ENCODE results near the gene NHLRC1. TPM values are rescaled to one million over a fixed set of nuclear protein-coding genes. Genes with fewer than 3 reads are reported as not detected.

Gene NHLRC1
- total and polyA plus RNA-seq, 2 of the 13 experiments (the other 11 are each of a cell fraction or from before 2014, with no cell fraction given): 0.04 to 0.11 TPM

DNA sequence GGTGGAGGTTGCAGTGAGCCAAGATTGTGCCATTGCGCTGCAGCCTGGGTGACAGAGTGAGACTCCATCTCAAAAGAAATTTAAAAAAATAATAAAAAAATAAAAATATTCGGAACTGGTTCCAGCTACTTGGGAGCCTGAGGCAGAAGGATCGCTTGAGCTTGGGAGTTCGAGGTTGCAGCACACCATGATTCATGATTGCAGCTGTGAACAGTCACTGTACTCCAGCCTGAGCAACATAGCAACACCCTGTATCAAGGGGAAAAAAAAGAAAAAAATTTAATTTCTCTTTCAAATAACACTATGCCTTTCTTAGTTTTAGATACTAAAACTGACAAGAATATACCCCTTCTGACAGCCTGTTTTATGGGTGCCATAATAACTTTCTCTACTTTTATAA lies 43.3 kb upstream of the NHLRC1 start (continued):
- TF ChIP-seq, protein P1, sequence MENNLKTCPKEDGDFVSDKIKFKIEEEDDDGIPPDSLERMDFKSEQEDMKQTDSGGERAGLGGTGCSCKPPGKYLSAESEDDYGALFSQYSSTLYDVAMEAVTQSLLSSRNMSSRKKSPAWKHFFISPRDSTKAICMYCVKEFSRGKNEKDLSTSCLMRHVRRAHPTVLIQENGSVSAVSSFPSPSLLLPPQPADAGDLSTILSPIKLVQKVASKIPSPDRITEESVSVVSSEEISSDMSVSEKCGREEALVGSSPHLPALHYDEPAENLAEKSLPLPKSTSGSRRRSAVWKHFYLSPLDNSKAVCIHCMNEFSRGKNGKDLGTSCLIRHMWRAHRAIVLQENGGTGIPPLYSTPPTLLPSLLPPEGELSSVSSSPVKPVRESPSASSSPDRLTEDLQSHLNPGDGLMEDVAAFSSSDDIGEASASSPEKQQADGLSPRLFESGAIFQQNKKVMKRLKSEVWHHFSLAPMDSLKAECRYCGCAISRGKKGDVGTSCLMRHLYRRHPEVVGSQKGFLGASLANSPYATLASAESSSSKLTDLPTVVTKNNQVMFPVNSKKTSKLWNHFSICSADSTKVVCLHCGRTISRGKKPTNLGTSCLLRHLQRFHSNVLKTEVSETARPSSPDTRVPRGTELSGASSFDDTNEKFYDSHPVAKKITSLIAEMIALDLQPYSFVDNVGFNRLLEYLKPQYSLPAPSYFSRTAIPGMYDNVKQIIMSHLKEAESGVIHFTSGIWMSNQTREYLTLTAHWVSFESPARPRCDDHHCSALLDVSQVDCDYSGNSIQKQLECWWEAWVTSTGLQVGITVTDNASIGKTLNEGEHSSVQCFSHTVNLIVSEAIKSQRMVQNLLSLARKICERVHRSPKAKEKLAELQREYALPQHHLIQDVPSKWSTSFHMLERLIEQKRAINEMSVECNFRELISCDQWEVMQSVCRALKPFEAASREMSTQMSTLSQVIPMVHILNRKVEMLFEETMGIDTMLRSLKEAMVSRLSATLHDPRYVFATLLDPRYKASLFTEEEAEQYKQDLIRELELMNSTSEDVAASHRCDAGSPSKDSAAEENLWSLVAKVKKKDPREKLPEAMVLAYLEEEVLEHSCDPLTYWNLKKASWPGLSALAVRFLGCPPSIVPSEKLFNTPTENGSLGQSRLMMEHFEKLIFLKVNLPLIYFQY (CRISPR knock-in tag; IDR thresholded peaks at IDR 0.05; ENCODE audit: borderline replicate concordance): no peak
- TF ChIP-seq TARDBP (CRISPR knock-in tag; IDR thresholded peaks at IDR 0.05): no peak
- TF ChIP-seq, protein P2, sequence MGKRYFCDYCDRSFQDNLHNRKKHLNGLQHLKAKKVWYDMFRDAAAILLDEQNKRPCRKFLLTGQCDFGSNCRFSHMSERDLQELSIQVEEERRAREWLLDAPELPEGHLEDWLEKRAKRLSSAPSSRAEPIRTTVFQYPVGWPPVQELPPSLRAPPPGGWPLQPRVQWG (CRISPR knock-in tag; IDR thresholded peaks at IDR 0.05; ENCODE audit: borderline replicate concordance, low read depth): no peak
- TF ChIP-seq EHMT2 (IDR thresholded peaks at IDR 0.05; ENCODE audit: borderline replicate concordance, low read depth, low read length): no peak
- TF ChIP-seq, protein P3, sequence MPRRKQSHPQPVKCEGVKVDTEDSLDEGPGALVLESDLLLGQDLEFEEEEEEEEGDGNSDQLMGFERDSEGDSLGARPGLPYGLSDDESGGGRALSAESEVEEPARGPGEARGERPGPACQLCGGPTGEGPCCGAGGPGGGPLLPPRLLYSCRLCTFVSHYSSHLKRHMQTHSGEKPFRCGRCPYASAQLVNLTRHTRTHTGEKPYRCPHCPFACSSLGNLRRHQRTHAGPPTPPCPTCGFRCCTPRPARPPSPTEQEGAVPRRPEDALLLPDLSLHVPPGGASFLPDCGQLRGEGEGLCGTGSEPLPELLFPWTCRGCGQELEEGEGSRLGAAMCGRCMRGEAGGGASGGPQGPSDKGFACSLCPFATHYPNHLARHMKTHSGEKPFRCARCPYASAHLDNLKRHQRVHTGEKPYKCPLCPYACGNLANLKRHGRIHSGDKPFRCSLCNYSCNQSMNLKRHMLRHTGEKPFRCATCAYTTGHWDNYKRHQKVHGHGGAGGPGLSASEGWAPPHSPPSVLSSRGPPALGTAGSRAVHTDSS (CRISPR knock-in tag; conservative IDR thresholded peaks at IDR 0.05): no peak
- no peak for TF ChIP-seq ZNF781 (CRISPR knock-in tag; IDR thresholded peaks at IDR 0.05; ENCODE audit: borderline replicate concordance, not compliant biosample characterization)

DNA sequence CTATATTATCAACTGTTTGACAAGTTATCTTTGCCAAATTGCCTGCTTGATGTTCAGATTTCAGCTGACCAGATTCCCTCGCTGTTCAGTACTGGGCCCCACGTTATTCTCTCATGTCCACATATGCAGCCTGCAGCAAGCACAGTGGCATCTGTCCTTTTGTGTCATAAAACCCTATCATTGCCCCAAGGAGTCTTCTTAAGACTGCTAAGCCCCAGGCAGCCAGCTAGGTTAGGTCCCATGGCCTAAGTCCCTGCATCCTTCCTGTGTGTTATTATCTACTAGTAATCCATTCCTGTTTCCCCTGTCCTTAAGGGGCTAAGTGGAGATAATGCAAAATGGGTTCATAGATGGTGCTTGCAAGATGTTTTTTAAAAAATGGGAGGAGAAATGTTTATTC lies 39.9 kb upstream of the NHLRC1 start:
- BruUV-seq (replicated peaks): no TSS peak
- Histone ChIP-seq H3K9ac (ENCODE audit: insufficient read depth, low read depth, low read length) (no peak overlapping the region), H3K4me1 (ENCODE audit: insufficient read depth, low read length) (no peaks in the 10 kb centered on the region), H3K9me3 (ENCODE audit: low read length) (no peaks in the 10 kb centered on the region), H2AFZ (ENCODE audit: low read length) (no peak overlapping the region), H3K36me3 (replicated peaks in 1 of 2; ENCODE audit: control insufficient read depth in 1 of 2, insufficient read depth in 2 of 2, low read length in 2 of 2) (peaks cover 3 to 19% of the 10 kb centered on the region in 2 experiments; a peak in 4 of 5 replicates), H3K79me2 (ENCODE audit: insufficient read depth, low read length) (no peaks in the 10 kb centered on the region), H3K27me3 (ENCODE audit: control insufficient read depth in 1 of 2, insufficient read depth in 2 of 2, low read length in 2 of 2) (no peaks in the 10 kb centered on the region), H3K4me3 (replicated peaks in 1 of 3; ENCODE audit: insufficient read depth in 1 of 3, low read depth in 2 of 3, low read length in 3 of 3) (no peak overlapping the region), H4K20me1 (ENCODE audit: insufficient read depth, low read length) (no peaks in the 10 kb centered on the region), H3K27ac (ENCODE audit: extremely low read length, insufficient read depth, low read length) (no peak overlapping the region), H3K4me2 (ENCODE audit: low read depth, low read length) (no peak overlapping the region)
- WGBS (ENCODE audit: low lambda C conversion rate): 100% methylated on average over 2 of the region's 2 CpGs
- in situ Hi-C loops (cut with HindIII; ENCODE audit: extremely low pct_ligation_motif_present, low pct_unique_long_range_greater_than_20kb): no loop called here
- POLR2A ChIA-PET: no interaction called here
- no peak for ATAC-seq
- no peak for FAIRE-seq
- CTCF ChIA-PET (ENCODE audit: low intra/inter-chr PET ratio, low total read pairs): no interaction called here
- DNase-seq (ENCODE audit: low spot score): no peak
- intact Hi-C loops (cut with micrococcal nuclease; ENCODE audit: unreplicated experiment): no loop called here
- TF ChIP-seq ZKSCAN5 (CRISPR knock-in tag; IDR thresholded peaks at IDR 0.05): no peak
- no peak for TF ChIP-seq KDM6A (CRISPR knock-in tag; IDR thresholded peaks at IDR 0.05; ENCODE audit: low read depth)
- TF ChIP-seq, protein P4, sequence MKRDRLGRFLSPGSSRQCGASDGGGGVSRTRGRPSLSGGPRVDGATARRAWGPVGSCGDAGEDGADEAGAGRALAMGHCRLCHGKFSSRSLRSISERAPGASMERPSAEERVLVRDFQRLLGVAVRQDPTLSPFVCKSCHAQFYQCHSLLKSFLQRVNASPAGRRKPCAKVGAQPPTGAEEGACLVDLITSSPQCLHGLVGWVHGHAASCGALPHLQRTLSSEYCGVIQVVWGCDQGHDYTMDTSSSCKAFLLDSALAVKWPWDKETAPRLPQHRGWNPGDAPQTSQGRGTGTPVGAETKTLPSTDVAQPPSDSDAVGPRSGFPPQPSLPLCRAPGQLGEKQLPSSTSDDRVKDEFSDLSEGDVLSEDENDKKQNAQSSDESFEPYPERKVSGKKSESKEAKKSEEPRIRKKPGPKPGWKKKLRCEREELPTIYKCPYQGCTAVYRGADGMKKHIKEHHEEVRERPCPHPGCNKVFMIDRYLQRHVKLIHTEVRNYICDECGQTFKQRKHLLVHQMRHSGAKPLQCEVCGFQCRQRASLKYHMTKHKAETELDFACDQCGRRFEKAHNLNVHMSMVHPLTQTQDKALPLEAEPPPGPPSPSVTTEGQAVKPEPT (CRISPR knock-in tag; IDR thresholded peaks at IDR 0.05; ENCODE audit: low read depth): no peak
- TF ChIP-seq, protein P5, sequence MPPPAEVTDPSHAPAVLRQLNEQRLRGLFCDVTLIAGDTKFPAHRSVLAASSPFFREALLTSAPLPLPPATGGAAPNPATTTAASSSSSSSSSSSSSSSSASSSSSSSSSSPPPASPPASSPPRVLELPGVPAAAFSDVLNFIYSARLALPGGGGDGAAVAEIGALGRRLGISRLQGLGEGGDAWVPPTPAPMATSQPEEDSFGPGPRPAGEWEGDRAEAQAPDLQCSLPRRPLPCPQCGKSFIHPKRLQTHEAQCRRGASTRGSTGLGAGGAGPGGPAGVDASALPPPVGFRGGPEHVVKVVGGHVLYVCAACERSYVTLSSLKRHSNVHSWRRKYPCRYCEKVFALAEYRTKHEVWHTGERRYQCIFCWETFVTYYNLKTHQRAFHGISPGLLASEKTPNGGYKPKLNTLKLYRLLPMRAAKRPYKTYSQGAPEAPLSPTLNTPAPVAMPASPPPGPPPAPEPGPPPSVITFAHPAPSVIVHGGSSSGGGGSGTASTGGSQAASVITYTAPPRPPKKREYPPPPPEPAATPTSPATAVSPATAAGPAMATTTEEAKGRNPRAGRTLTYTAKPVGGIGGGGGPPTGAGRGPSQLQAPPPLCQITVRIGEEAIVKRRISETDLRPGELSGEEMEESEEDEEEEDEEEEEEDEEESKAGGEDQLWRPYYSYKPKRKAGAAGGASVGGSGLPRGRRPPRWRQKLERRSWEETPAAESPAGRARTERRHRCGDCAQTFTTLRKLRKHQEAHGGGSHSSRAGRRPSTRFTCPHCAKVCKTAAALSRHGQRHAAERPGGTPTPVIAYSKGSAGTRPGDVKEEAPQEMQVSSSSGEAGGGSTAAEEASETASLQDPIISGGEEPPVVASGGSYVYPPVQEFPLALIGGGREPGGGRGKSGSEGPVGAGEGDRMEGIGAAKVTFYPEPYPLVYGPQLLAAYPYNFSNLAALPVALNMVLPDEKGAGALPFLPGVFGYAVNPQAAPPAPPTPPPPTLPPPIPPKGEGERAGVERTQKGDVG (CRISPR knock-in tag; IDR thresholded peaks at IDR 0.05; ENCODE audit: borderline replicate concordance): no peak
- TF ChIP-seq ZNF292 (CRISPR knock-in tag; IDR thresholded peaks at IDR 0.05; ENCODE audit: borderline replicate concordance, low read depth): no peak
